ENCODE results near the gene PTDSS2. TPM values are rescaled to one million over a fixed set of nuclear protein-coding genes. Genes with fewer than 3 reads are reported as not detected.

The PTDSS2 gene
- total and polyA plus RNA-seq, 2 experiments from 2014 or later, result 22.7 to 145 TPM

DNA sequence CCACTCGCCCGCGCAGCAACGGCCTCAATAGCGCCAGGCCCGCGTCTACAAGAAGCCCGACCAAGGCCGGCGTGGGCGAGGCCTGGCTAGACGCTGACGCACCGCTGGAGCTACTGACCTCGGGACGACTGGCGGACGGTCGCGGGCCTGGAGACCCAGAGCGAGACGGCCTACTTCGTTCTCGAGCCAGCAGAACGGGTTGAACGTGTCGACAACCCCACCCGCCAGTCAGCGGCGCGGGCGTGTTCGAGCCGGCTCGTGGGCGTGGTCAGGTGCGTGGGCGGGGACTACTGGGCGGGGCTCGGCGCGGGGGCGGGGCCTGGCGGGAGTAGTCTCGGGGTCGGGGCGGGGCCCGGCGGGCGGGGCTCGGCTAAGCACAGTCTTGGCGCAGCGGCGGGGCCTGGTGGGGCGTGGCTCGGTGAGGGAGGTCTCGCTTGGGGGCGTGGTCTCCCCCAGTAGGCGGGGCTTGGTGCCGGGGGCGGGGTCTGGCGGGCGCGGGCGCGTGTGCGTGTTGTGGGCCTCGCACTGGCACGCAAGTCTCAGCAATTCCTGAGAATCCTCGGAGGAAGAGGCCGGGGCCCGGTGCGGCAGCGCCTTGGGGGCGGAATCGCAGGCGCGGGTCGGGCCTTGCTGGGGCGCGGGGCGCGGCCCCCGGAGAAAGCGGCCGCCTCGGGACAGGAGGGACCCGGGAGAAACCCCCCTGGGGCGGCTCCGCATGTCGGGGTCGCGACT is 57.1 kb downstream of the PTDSS2 start, which contains the start of gene RNH1:
RNH1 (minus strand) TSS at position 248 of the 732 bp plus-strand sequence. CDS start 5,080 bp downstream, outside the sequence.
- H2AFZ ChIP-seq, result peak within 1 kb of the TSS; percentile 84
- no peaks in the 10 kb centered on the region for H3K36me3 ChIP-seq (ENCODE audit: insufficient read depth)
- peaks cover 11% of the 10 kb centered on the region for H3K79me2 ChIP-seq (replicated peaks; ENCODE audit: insufficient read depth)
- peak within 1 kb of the TSS; percentile 99 for H3K4me2 ChIP-seq
- no peaks in the 10 kb centered on the region for H3K9me2 ChIP-seq (ENCODE audit: insufficient read depth)
- no peak for TF ChIP-seq ZNF114 (CRISPR knock-in tag; IDR thresholded peaks at IDR 0.05)
- no peak for TF ChIP-seq EZH2phosphoT487 (IDR thresholded peaks at IDR 0.05; ENCODE audit: unreplicated experiment)
- no peak for TF ChIP-seq ETS1 (IDR thresholded peaks at IDR 0.05)
- no peak for TF ChIP-seq REST (IDR thresholded peaks at IDR 0.05; ENCODE audit: unreplicated experiment)
- no peak for TF ChIP-seq EZH2 (IDR thresholded peaks at IDR 0.05; ENCODE audit: low read depth, unreplicated experiment)
- TF ChIP-seq POLR2AphosphoS5 (IDR thresholded peaks at IDR 0.05; ENCODE audit: low read depth), result peak; percentile 64
- no peak for TF ChIP-seq CREB1 (CRISPR knock-in tag; IDR thresholded peaks at IDR 0.05; ENCODE audit: low read depth)
- no peak for TF ChIP-seq ZNF331 (CRISPR knock-in tag; IDR thresholded peaks at IDR 0.05; ENCODE audit: low read depth)
- peaks cover 11% of the 10 kb centered on the region; the same call in 1 of the 2 replicates for H3K27me3 ChIP-seq (ENCODE audit: insufficient read depth)
- peak within 1 kb of the TSS; percentile 99 for H3K27ac Mint-ChIP-seq
- H3K27me3 Mint-ChIP-seq (ENCODE audit: insufficient read depth, low read depth, poor library complexity), result peaks cover 11% of the 10 kb centered on the region
- peaks cover 12% of the 10 kb centered on the region for H3K36me3 Mint-ChIP-seq (ENCODE audit: low read depth)
- H4K20me1 ChIP-seq (replicated peaks; ENCODE audit: insufficient read depth), result peaks cover 7% of the 10 kb centered on the region; the same call in 1 of the 2 replicates
- H3K4me1 Mint-ChIP-seq, result peaks cover 13% of the 10 kb centered on the region
- ATAC-seq (peak; percentile 66), DNase-seq (ENCODE audit: low spot score) (peak; percentile 93)
- H3K4me3 Mint-ChIP-seq, result peak within 1 kb of the TSS; percentile 97
- peak within 1 kb of the TSS; percentile 100 for H3K27ac ChIP-seq (ENCODE audit: low read depth)
- H3F3A ChIP-seq (replicated peaks; ENCODE audit: low read depth), result peaks cover 19% of the 10 kb centered on the region
- peak within 1 kb of the TSS; percentile 97 for H3K4me3 ChIP-seq
- no peaks in the 10 kb centered on the region; the same call in 2 of the 3 replicates for H3K9me3 Mint-ChIP-seq
- peaks cover 9% of the 10 kb centered on the region; the same call in 1 of the 2 replicates for H3K4me1 ChIP-seq (ENCODE audit: insufficient read depth)

Measured in GM23338 (cell line).